AG04450 (cell line): ENCODE data around the gene ADAMTSL4. TPM values are rescaled to one million over a fixed set of nuclear protein-coding genes. Genes with fewer than 3 reads are reported as not detected.

Experiments
- CTCF ChIA-PET: fragments of 300-600, 350-600 bp; formaldehyde crosslinking; extraction: SDS; loops from one replicate; lab custom pipeline; 2022; ENCODE audit warnings: antibody characterized with exemption, inconsistent platforms; lab: Charles Lee
- POLR2A ChIA-PET: fragments of 350-600 bp; formaldehyde crosslinking; extraction: SDS; loops from one replicate; lab custom pipeline; 2021; ENCODE audit warnings: antibody characterized with exemption, inconsistent platforms; lab: Yijun Ruan, JAX
- DNase-seq: peaks from one replicate; pipeline ENCODE4 v3.0.0-alpha.2; 2011; ENCODE audit warnings: low read depth, low spot score
- H3K27ac ChIP-seq: one replicate; pipeline ENCODE4 v1.5.1; 2012; ENCODE audit warnings: low read depth, low read length, control low read depth
- H3K27me3 ChIP-seq: one replicate; pipeline ENCODE4 v1.6.0; 2012; ENCODE audit warnings: low read length; ENCODE audit not compliant: control insufficient read depth, insufficient read depth
- H3K4me3 ChIP-seq: 2 replicates; pipeline ENCODE4 v1.5.1; 2011; ENCODE audit warnings: mild to moderate bottlenecking, low read depth, low read length, control low read depth
- H3K9me3 ChIP-seq: 2 replicates; pipeline ENCODE4 v1.5.1; 2012; ENCODE audit warnings: low read length; ENCODE audit not compliant: control insufficient read depth, insufficient read depth
- polyA minus RNA-seq: library from RNA; depleted of rRNA, polyadenylated mRNA; stranded (reverse); fragments of >200 nt; gene quantifications from 2 replicates; pipeline ENCODE4 v1.2.3, GENCODE V29; 2011; rRNA and poly(A)+ RNA removed
- polyA plus RNA-seq: library from polyadenylated mRNA; depleted of rRNA; stranded (reverse); fragments of >200 nt; gene quantifications from 2 replicates; pipeline ENCODE4 v1.2.3, GENCODE V29; 2011; rRNA removed
- TF ChIP-seq, protein P1 (sequence below): IDR thresholded peaks from 2 replicates; pipeline ENCODE4 v1.5.1; 2011; ENCODE audit warnings: low read depth, low read length, control low read depth, inconsistent platforms

ADAMTSL4 gene
- polyA plus RNA-seq (4.2 and 4.9 TPM in 2 replicates), polyA minus RNA-seq (3.0 and 3.8 TPM in 2 replicates)

DNA sequence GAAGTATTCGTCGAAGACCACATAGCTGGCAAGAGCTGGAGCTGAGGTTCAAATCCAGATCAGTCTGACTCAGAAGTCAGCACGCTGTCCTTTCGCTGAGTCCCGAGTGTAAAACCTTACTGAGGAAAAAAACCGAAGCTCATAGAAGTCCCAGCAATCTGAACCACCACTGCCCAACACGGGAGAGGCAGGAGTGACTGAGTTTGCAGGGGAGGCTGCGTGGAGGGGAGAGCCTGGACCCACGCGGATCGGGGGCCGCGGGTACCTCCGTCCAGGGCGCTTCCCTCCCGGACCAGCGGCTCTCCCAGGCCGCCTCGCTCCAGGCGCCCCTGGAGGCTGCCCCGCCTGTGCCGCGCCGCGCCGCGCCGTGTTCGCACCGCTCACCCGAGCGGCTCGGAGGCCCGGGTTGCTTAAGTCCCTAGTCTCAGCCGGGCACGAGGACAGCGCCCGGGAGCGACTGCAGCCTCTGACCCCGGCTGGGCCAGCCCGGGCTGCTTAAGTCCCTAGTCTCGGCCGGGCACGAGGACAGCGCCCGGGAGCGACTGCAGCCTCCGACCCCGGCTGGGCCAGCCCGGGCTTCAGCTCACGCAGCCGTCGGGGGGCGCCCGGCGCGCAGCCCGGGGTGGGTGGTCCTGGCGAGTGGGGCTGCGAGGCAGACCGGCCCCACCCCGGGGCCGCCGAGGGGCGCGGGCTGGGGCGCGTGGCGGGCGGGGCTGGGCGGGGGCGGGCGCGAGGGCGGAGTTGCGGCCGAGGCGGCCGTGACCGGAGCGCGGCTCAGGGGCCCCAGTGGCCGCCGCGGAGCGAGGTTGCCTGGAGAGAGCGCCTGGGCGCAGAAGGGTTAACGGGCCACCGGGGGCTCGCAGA, at the start of gene ADAMTSL4:
TSS of gene ADAMTSL4 (plus strand) at position 777 of the 864 bp plus-strand sequence. CDS start 2,881 bp downstream, outside the sequence.
- H3K27me3 ChIP-seq, result no peaks in the 10 kb centered on the region
- peak within 1 kb of the TSS; percentile 61 for H3K27ac ChIP-seq
- no peak for DNase-seq
- H3K9me3 ChIP-seq, result no peaks in the 10 kb centered on the region
- TF ChIP-seq, protein P1, sequence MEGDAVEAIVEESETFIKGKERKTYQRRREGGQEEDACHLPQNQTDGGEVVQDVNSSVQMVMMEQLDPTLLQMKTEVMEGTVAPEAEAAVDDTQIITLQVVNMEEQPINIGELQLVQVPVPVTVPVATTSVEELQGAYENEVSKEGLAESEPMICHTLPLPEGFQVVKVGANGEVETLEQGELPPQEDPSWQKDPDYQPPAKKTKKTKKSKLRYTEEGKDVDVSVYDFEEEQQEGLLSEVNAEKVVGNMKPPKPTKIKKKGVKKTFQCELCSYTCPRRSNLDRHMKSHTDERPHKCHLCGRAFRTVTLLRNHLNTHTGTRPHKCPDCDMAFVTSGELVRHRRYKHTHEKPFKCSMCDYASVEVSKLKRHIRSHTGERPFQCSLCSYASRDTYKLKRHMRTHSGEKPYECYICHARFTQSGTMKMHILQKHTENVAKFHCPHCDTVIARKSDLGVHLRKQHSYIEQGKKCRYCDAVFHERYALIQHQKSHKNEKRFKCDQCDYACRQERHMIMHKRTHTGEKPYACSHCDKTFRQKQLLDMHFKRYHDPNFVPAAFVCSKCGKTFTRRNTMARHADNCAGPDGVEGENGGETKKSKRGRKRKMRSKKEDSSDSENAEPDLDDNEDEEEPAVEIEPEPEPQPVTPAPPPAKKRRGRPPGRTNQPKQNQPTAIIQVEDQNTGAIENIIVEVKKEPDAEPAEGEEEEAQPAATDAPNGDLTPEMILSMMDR, result 0 out of 2 replicates have a peak, but pooled peaks have one; percentile 10
- ChIA-PET POLR2A (interaction anchor here (0.7 to 1.1 kb wide), 3 partner anchors 12 to 33 kb away, joined by 3 to 4 read pairs (median 4); partner anchors contain the start of gene FALEC), CTCF (interaction anchor here (0.6 to 7.2 kb wide), 5 partner anchors 11 to 255 kb away, joined by 3 to 64 read pairs (median 7); no protein-coding TSS in a partner anchor)
- H3K4me3 ChIP-seq, result peak within 1 kb of the TSS; percentile 64

DNA sequence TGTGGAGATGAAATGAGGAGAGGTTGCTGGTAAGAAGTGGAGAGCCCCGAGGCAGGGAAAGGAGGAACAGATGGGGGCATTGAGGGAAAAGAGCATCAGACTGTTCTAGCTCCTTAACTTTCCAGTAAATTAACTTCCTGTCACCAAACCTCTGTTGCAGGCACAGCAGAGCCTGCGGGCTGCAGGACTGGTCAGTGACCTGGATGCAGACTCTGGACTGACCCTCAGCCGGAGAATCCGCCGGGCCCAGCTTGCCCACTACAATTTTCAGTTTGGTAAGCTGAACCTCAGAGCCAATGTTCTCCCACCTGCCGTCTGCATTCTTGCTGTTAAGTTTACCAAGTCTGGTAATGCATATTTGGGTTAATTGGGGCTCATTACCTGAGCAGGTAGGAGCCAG, 43.8 kb upstream of the ADAMTSL4 start:
- TF ChIP-seq, protein P1, result no peak
- ChIA-PET CTCF (no interaction called here), POLR2A (no interaction called here)
- DNase-seq, result no peak
- no peaks in the 10 kb centered on the region for H3K9me3 ChIP-seq
- H3K27me3 ChIP-seq, result no peaks in the 10 kb centered on the region
- H3K27ac ChIP-seq, result no peak overlapping the region
- H3K4me3 ChIP-seq, result no peak overlapping the region

DNA sequence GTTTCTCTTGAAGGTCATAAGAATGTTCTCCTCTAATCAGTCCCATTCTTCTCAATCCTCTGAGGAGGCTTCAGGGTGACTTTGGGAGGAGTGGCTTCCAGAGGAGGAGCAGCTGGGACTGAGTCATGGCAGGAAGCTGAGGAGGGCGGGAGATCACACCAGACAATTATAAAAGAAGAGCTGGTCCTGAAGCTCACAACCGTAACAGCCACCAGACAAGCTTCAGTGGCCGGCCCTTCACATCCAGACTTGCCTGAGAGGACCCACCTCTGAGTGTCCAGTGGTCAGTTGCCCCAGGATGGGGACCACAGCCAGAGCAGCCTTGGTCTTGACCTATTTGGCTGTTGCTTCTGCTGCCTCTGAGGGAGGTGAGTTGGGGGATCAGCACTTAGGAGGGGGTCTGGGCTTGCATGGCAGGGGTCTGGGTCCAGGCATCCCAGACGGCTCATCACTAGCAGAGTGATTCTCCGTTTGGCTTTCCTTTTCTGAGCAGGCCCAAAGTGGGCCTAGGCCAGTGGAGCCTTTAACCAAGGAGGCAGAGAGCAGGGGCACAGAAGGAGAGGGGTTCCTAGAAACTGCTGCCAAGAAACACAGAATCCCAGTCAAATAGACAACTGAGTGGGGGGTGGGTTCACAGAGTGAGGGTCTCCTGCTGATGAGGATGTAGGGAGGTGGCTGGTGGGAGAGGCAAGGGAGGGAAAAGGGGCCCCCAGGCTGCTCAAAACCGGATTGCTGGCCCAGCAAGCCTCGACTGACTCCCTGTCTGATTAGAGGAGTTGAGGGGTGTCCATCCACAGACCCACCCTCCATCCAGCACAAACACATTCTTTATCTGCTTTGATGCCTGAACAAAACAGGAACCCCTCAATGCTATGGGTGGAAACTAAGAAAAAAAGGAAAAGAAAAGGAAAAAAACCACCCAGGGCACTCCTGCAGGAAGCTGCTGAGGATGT, 41.0 kb upstream of the ADAMTSL4 start, which contains the start of gene ECM1:
TSS of gene ECM1 (plus strand) at position 198 of the 953 bp plus-strand sequence. CDS start at position 299, 101 bp downstream.
- Histone ChIP-seq H3K4me3 (peak within 1 kb of the TSS; percentile 70), H3K9me3 (no peaks in the 10 kb centered on the region), H3K27me3 (no peaks in the 10 kb centered on the region), H3K27ac (peak within 1 kb of the TSS; percentile 73)
- ChIA-PET CTCF (interaction anchor here (1.5 kb wide), 1 partner anchor 22 kb away, joined by 4 read pairs; no protein-coding TSS in a partner anchor), POLR2A (interaction anchor here (0.5 to 1.6 kb wide), 7 partner anchors 8 to 647 kb away, joined by 3 to 9 read pairs (median 4); partner anchors contain the start of genes FALEC and TARS2)
- TF ChIP-seq, protein P1, result no peak
- peak; percentile 46 for DNase-seq

DNA sequence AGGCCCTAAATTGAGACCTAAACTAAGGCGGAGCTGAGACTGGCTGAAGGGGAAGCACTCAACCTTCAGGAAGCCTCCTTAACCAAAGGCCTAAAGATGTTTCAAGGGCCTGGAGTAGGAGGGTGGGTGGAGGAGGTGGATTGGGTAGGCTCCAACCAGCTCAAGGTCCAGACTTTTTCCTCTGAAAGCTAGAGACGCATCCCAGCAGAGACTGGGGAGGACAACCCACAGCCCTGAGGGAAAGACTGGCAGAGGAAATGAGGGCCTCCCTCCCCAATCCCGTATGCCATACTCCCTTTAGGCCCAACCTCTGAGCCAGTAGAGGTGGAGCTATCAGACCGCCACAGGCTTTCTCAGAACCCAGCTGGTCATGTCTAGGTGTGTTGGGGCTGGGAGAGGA, 40.2 kb upstream of the ADAMTSL4 start:
- H3K9me3 ChIP-seq, result no peaks in the 10 kb centered on the region
- CTCF ChIA-PET, result interaction anchor here (1.2 to 1.5 kb wide), 2 partner anchors 21 to 52 kb away, joined by 4 read pairs; no protein-coding TSS in a partner anchor
- H3K27ac ChIP-seq, result no peak overlapping the region
- TF ChIP-seq, protein P1, result no peak
- H3K4me3 ChIP-seq, result peak overlapping the region; percentile 70
- POLR2A ChIA-PET, result interaction anchor here (1.0 kb wide), 1 partner anchor 22 kb away, joined by 4 read pairs; the partner anchor contains the start of gene TARS2
- H3K27me3 ChIP-seq, result no peaks in the 10 kb centered on the region
- DNase-seq, result no peak
